Uterus (tissue), 4 donors: ENCODE measurements around the gene POLD4. TPM values are rescaled to one million over a fixed set of nuclear protein-coding genes. Genes with fewer than 3 reads are reported as not detected.
A peak's percentile ranks its signal among the peaks of the same experiment; 100 is the strongest.
"Not testable (repeated sequence)": the region's sequence is repeated elsewhere in the genome, so short reads cannot be mapped to it uniquely, and the experiment has no call there.

Experiments used
- DNase-seq, 2 donors: peaks; one replicate each; pipeline ENCODE4 v3.0.0-alpha.2; 2019 to 2020
- H3K27ac ChIP-seq, 2 donors: fragments of 200-600 bp; sonication (generic); 1 replicate in 1 of 2; 2 replicates in 1 of 2; pipeline ENCODE4 v1.5.1; 2016 to 2018
- H3K27me3 ChIP-seq, 2 donors: fragments of 200-600 bp; sonication (generic); one replicate each; pipeline ENCODE4 v1.5.1; 2018 to 2019; ENCODE audit warnings: control low read depth in 1 of 2
- H3K36me3 ChIP-seq, 2 donors: fragments of 200-600 bp; sonication (generic); one replicate each; pipeline ENCODE4 v1.5.1; 2019; ENCODE audit warnings: control low read depth in 1 of 2
- H3K4me1 ChIP-seq, 2 donors: fragments of 200-600 bp; sonication (generic); one replicate each; pipeline ENCODE4 v1.5.1; 2018 to 2019; ENCODE audit warnings: control low read depth in 1 of 2
- H3K4me3 ChIP-seq, 2 donors: fragments of 200-600 bp; sonication (generic); 1 replicate in 1 of 2; 2 replicates in 1 of 2; pipeline ENCODE4 v1.5.1; 2018 to 2019; ENCODE audit warnings: mild to moderate bottlenecking in 1 of 2
- H3K9me3 ChIP-seq, 2 donors: fragments of 200-600 bp; sonication (generic); one replicate each; pipeline ENCODE4 v1.5.1; 2019; ENCODE audit warnings: control low read depth in 1 of 2
- CTCF ChIP-seq, 4 experiments: fragments of 200-600 bp in 2 of 4; fragments of 450-650 bp in 2 of 4; sonication (generic) in 2 of 4; IDR thresholded peaks; one replicate each; pipeline ENCODE4 v1.5.1; 2016 to 2019; ENCODE audit warnings: antibody characterized with exemption in 4 of 4, mild to moderate bottlenecking in 2 of 4, moderate library complexity in 1 of 4
- POLR2A ChIP-seq, 2 donors: fragments of 450-650 bp; IDR thresholded peaks; one replicate each; pipeline ENCODE4 v1.6.1; 2016; ENCODE audit warnings: antibody characterized with exemption in 2 of 2, mild to moderate bottlenecking in 1 of 2, moderate library complexity in 1 of 2
- intact Hi-C: fragments of 100-400 bp; cut with DNase I; formaldehyde crosslinking; loops from one replicate; pipeline ENCODE4 v1.15.1; 2023; ENCODE audit warnings: low total_unique reads
- total RNA-seq, 4 donors: library from RNA; depleted of rRNA in 3 of 4; stranded (reverse); fragments of >200 nt in 3 of 4; gene quantifications; one replicate each; pipeline versions ENCODE4 v1.1.0 to v1.2.4, GENCODE V29; 2014 to 2023
- donor health status: DM: yes; HTN: yes; CAD: no.

Gene POLD4
- total RNA-seq, result 10 to 100 TPM in 3 of 4 donors, 1 to 10 TPM in 1; 8.7 to 65.6 (median 31.3) TPM

GRCh38 chr11:67353317-67354074 lies at the start of gene POLD4:
POLD4 (minus strand) TSS chr11:67353546; CDS start chr11:67353399, 147 bp downstream.
- Histone ChIP-seq H3K4me1 (peaks cover 31 to 42% of the 10 kb centered on the region in 2 donors), H3K9me3 (no peaks in the 10 kb centered on the region), H3K4me3 (peak within 1 kb of the TSS; percentile 67 to 77), H3K27ac (peak within 1 kb of the TSS; percentile 97 to 99), H3K27me3 (no peaks in the 10 kb centered on the region), H3K36me3 (no peaks in the 10 kb centered on the region)
- TF ChIP-seq POLR2A (IDR thresholded peaks at IDR 0.05), result peak; percentile 66 to 88
- peak in 3 of 4 experiments; percentile 2 to 9 (median 5) for TF ChIP-seq CTCF (IDR thresholded peaks at IDR 0.05)
- intact Hi-C loops, result no loop called here
- peak; percentile 99 for DNase-seq

GRCh38 chr11:67403085-67403484 lies 49.7 kb upstream of the POLD4 start:
- DNase-seq, H3K9me3 ChIP-seq, H3K27ac ChIP-seq, H3K4me3 ChIP-seq, H3K4me1 ChIP-seq, H3K36me3 ChIP-seq, intact Hi-C loops, H3K27me3 ChIP-seq: not testable (repeated sequence)

GRCh38 chr11:67402192-67402839 lies 49.0 kb upstream of the POLD4 start:
- H3K27ac ChIP-seq, result peak overlapping the region; percentile 60 to 88
- H3K27me3 ChIP-seq, H3K36me3 ChIP-seq, H3K9me3 ChIP-seq, DNase-seq, intact Hi-C loops, H3K4me1 ChIP-seq: not testable (repeated sequence)
- TF ChIP-seq CTCF (IDR thresholded peaks at IDR 0.05), result peak in 2 of 4 experiments; percentile 4 to 5
- H3K4me3 ChIP-seq, result peak overlapping the region; percentile 17 to 74

- no peaks in the 10 kb centered on the region for H3K27me3 ChIP-seq
- no peaks in the 10 kb centered on the region for H3K9me3 ChIP-seq
- peak in 2 of 4 experiments; percentile 46 to 59 for TF ChIP-seq CTCF (IDR thresholded peaks at IDR 0.05)
- peak; percentile 46 to 84 for TF ChIP-seq POLR2A (IDR thresholded peaks at IDR 0.05)
- intact Hi-C loops, result no loop called here
- peak; percentile 89 to 92 for DNase-seq
- peak within 1 kb of the TSS; percentile 59 to 74 for H3K4me3 ChIP-seq
- peak within 1 kb of the TSS; percentile 83 to 88 for H3K27ac ChIP-seq
- H3K4me1 ChIP-seq, result peaks cover 0 to 7% of the 10 kb centered on the region in 2 donors
- no peaks in the 10 kb centered on the region for H3K36me3 ChIP-seq
These were observed 48.3 kb upstream of the POLD4 start, which contains the start of gene PPP1CA for GRCh38 chr11:67401495-67402191. PPP1CA (minus strand) TSS chr11:67401858; CDS start chr11:67401782, 76 bp downstream.

- Histone ChIP-seq H3K27ac (peak overlapping the region; percentile 83 to 88), H3K4me3 (peak overlapping the region; percentile 59 to 74), H3K36me3 (no peaks in the 10 kb centered on the region), H3K9me3 (no peaks in the 10 kb centered on the region), H3K27me3 (no peaks in the 10 kb centered on the region), H3K4me1 (peaks cover 0 to 7% of the 10 kb centered on the region in 2 donors)
- TF ChIP-seq CTCF (IDR thresholded peaks at IDR 0.05), result no peak
- no peak for TF ChIP-seq POLR2A (IDR thresholded peaks at IDR 0.05)
- peak in 1 of 2 donors; percentile 45 for DNase-seq
- intact Hi-C loops, result no loop called here
These were observed 47.7 kb upstream of the POLD4 start for GRCh38 chr11:67400942-67401494.
